Renal cortex interstitium (tissue), 11 donors: Measurements from ENCODE around the gene ZNF90. TPM values are rescaled to one million over a fixed set of nuclear protein-coding genes. Genes with fewer than 3 reads are reported as not detected.
"Not testable (repeated sequence)": the region's sequence is repeated elsewhere in the genome, so short reads cannot be mapped to it uniquely, and the experiment has no call there.

Experiments
- DNase-seq, 11 donors: peaks; one replicate each; pipeline ENCODE4 v3.0.0-alpha.2; 2013; ENCODE audit warnings: low read depth in 9 of 11, low spot score in 4 of 11; ENCODE audit errors: extremely low read depth in 1 of 11
- polyA plus RNA-seq, 3 donors: library from polyadenylated mRNA; unstranded; fragments of 120-200 nt; gene quantifications; one replicate each; pipeline ENCODE4 v1.2.1, GENCODE V29; 2013; ENCODE audit not compliant: insufficient read length in 3 of 3

The ZNF90 gene
- polyA plus RNA-seq, 3 donors = 12.1 to 16.6 (median 15.6) TPM

DNA sequence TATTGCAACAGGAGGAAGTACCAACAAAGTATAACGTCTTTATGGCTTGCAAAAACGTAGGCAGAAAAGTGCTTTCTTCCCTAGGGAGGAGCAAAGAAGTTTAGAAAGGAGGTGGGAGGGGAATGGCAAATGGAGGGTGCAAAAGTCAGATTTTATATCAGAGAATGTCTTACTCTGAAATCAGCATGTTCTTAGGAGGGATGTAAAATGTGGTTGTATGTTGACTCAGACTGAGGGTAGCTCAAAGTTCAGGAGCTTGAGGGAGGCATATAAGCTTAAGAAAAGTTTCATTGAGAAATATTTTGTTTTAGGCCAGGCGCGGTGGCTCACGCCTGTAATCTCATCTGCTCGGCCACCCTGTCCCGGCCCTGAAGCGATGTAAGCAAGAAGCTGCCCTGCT, 1.7 kb downstream of the ZNF90 start:
- DNase-seq = no peak

DNA sequence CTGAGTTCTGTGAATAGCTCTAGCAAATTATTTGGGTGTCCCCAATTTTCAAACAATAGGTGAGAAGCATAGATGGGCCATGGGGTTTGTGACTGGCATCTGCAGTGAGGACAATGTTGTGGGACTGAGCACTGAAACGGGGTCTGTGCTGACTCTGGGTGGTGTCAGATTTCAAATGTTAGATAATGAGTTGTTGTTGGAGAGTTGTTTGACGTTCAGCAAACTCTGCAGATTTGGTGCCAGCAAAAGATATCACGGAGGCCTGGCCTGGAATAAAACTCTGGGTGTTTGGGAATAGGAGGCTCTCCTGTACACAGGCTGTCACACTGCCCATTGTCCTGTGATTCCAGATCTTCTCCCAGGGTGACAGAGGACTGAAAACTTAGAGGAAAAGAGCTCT, 2.9 kb downstream of the ZNF90 start:
- DNase-seq = no peak

DNA sequence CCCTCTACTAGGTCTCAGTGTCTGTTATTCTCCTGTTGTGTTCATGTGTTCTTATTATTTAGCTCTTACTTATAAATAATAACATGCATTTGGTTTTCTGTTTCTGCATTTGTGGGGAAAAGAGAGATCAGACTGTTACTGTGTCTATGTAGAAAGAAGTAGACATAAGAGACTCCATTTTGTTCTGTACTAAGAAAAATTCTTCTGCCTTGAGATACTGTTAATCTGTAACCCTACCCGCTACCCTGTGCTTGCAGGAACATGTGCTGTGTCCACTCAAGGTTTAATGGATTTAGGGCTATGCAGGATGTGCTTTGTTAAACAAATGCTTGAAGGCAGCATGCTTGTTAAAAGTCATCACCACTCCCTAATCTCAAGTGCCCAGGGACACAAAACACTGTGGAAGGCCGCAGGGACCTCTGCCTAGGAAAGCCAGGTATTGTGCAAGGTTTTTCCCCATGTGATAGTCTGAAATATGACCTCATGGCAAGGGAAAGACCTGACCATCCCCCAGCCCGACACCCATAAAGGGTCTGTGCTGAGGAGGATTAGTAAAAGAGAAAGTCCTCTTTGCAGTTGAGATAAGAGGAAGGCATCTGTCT, 4.5 kb downstream of the ZNF90 start:
- DNase-seq = not testable (repeated sequence)

DNA sequence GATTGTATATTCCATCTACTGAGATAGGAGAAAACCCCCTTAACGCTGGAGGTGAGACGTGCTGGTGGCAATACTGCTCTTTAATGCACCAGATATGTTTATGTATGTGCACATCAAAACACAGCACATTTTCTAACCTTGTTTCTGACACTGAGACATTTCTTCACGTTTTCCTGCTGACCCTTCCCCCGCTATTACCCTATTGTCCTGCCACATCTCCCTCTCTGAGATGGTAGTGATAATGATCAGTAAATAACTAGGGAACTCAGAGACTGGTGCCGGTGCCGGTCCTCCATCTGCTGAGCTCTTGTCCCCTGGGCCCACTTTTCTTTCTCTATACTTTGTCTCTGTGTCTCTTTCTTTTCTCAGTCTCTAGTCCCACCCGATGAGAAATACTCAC, 5.1 kb downstream of the ZNF90 start:
- not testable (repeated sequence) for DNase-seq

DNA sequence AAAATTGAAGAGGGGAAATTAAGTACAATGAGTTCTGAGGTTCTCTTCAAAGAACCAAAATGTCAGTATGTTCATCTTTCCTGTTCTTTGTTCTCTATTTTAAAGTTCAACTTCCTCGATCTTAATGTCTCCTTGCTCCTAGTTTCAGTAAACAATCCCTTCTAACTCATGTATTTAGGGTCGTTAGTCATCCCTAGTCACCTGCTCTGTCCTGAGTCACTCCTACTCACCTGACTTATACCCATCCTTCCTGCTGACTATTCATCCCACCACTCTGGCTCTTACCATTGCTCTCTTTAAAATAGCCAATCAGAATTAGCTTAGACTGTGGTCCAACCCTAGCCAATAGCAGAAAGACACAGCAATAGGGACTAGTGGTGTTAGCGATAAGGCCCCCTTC, 24.3 kb downstream of the ZNF90 start:
- DNase-seq = no peak

DNA sequence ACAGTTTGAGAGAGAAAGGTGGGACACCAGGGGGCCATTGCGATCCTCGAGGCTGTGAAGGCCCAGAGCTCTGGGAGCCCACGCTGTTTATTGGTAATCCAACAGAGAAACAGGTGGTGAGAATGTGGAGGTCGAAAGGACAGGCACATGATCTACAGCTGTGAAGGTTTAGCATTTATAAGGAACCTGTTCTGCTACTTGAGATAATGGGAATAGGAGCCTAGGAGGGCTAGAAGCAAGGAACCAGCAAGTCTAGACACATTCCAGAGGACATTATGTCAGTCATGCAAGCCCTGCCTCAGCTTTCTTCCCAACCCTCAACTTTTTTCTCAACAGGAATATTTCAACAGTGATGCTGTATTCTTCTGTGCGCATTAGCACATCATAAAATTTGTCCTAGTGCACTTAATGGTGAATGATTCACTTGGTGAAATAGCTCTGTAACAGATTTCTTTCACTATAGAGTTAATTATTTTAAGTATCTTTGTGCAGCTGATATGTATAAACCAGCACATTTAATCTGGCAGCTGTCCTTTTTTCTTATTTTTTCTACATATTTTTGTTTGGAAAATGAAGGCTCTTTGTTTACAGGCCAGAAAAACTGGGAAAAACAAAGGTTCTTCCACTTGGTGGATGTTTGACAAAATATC, 25.4 kb downstream of the ZNF90 start:
- DNase-seq = no peak

DNA sequence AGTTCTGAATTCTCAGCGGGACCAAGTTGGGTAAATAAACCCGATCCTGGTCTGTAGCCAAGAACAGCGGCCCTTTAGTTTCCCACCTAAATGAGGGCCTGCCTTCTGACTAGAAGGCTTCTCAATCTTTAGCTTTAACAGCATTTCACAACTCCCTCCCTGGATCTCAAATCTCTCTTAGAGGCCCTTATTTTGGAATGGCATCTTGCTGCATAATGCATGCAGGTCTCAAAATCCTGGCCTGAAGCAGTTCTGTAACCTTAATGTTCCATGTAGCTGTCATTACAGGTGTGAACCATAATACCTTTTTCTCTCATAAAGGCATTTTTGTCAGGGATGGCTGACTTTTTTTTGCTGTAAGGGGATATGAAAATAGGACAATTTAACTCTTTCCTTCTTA, 29.5 kb downstream of the ZNF90 start:
- DNase-seq = no peak

DNA sequence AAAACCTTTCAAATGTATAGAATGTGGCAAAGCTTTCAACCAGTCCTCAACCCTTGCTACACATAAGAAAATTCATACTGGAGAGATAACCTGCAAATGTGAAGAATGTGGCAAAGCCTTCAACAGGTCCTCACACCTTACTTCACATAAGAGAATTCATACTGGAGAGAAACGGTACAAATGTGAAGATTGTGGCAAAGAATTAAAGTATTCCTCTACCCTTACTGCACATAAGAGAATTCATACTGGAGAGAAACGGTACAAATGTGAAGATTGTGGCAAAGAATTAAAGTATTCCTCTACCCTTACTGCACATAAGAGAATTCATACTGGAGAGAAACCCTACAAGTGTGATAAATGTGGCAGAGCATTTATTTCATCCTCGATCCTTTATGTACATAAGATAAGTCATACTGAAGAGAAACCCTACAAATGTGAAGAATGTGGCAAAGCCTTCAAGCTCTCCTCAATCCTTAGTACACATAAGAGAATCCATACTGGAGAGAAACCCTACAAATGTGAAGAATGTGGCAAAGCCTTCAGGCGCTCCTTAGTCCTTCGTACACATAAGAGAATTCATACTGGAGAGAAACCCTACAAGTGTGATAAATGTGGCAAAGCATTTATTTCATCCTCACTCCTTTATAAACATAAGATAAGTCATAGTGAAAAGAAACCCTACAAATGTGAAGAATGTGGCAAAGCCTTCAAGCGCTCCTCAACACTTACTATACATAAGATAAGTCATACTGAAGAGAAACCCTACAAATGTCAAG, 40.5 kb downstream of the ZNF90 start:
- DNase-seq = not testable (repeated sequence)

DNA sequence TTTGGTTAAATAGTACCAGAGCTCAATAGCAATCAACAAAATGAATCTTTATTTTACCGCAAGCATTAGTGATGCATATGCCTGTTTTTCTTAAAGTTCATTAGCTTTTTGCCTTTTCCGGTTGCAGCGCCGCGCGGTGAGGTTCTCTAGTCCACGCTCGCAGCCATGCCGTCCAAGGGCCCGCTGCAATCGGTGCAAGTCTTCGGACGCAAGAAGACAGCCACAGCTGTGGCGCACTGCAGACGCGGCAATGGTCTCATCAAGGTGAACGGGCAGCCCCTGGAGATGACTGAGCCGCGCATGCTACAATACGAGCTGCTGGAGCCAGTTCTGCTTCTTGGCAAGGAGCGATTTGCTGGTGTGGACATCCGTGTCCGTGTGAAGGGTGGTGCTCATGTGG, 47.1 kb downstream of the ZNF90 start:
- DNase-seq = no peak

DNA sequence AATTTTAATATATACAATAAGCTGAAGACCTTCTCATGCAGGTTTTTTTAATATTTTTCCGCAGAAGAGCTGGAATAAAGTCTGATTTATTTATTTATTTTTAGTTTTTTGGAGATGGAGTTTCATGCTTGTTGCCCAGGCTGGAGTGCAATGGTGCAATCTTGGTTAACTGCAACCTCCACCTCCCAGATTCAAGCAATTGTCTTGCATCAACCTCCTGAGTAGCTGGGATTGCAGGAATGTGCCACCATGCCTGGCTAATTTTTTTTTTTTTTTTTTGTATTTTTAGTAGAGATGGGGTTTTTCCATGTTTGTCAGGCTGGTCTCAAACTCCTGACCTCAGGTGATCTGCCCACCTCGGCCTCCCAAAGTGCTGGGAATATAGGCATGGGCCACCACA, 55.1 kb downstream of the ZNF90 start:
- DNase-seq = not testable (repeated sequence)

DNA sequence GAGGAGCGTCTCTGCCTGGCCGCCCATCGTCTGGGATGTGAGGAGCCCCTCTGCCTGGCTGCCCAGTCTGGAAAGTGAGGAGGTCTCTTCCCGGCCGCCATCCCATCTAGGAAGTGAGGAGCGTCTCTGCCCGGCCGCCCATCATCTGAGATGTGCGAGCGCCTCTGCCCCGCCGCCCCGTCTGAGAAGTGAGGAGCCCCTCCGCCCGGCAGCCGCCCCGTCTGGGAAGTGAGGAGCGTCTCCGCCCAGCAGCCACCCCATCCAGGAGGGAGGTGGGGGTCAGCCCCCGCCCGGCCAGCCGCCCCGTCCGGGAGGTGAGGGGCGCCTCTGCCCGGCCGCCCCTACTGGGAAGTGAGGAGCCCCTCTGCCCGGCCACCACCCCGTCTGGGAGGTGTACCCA, 59.9 kb downstream of the ZNF90 start:
- not testable (repeated sequence) for DNase-seq

DNA sequence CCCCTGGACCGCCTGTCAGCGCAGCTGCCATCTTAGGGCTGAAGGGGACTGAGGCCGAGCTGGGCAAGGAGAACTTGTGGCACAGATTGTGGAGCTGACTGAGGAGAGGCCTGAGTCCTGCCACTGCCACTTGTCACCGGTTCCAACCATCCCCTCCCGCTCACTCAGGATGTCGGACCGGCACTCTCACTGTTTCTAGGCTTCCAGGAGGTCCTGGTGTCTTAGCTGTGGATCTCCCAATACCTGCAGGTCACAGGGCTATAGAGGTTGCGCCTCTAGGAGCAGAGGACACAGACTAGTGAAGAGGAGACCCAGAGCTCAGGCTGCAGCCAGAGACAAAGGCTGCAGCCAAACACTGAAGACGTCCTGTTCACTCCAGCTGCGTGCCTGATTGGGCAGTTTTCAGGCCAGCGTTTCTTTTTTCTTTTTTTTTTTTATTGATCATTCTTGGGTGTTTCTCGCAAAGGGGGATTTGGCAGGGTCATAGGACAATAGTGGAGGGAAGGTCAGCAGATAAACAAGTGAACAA, 73.9 kb downstream of the ZNF90 start:
- DNase-seq = no peak

DNA sequence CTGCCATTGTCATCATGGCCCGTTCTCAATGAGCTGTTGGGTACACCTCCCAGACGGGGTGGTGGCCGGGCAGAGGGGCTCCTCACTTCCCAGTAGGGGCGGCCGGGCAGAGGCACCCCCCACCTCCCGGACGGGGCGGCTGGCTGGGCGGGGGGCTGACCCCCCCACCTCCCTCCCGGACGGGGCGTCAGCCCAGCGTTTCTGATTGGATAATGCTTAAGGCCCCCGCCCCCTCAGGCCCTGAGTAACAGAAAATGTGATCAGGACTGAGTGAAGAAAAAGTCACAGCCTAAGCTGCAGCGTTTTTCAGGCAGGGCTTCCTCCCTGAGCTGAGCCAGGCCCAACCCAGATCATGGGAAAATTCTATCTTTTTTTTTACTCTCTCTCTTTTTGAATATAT, 74.7 kb downstream of the ZNF90 start:
- not testable (repeated sequence) for DNase-seq

DNA sequence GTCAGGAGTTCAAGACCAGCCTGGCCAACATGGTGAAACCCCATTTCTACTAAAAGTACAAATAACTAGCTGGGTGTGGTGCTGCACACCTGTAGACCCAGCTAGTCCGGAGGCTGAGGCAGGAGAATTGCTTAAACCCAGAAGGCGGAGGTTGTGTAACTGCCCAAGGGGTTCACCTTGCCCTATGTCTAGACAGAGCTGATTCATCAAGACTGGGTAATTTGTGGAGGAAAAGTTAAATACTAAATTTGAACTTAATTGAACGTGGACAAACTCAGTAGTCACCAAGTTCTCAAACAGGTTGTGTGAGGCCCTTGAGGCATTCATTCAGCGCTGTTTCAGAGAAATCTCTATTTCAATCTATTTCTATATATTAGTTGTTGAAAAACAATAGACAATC, 75.5 kb downstream of the ZNF90 start:
- DNase-seq = no peak

DNA sequence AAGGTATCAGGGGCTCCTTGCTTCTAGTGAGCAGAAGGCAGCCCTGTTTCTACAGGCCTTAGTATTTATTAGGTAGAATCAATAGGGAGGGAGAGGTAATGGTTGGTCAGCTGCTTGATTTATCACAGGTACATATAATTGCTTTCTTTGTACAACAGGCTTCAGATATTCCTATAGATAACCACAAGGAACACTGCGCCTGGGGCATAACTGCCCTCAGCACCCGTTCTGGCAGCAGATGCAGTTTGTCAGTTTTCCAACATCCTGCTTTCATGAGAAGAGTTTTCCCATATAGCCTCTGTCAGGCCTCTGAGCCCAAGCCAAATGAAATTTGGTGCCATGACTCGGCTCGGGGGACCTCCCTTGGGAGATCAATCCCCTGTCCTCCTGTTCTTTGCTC, 76.8 kb downstream of the ZNF90 start:
- no peak for DNase-seq

DNA sequence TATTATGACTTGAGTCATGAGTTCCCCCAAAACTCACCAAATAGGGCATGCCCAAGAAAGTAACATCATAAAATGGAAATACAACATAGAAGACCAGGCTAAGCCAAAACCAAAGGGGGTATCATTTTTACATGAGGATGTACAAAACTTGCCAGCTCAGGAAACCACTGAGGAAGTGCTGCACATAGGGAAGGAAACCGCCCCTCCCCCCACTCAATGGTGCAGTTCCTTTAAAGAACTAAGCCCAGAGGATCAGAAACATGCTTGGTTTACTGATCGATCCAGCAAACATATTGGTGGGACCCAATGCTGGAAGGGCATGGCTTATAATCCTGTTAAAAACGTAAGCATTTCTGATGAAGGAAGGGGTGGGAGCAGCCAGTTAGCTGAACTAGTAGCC, 85.0 kb downstream of the ZNF90 start:
- DNase-seq = no peak

DNA sequence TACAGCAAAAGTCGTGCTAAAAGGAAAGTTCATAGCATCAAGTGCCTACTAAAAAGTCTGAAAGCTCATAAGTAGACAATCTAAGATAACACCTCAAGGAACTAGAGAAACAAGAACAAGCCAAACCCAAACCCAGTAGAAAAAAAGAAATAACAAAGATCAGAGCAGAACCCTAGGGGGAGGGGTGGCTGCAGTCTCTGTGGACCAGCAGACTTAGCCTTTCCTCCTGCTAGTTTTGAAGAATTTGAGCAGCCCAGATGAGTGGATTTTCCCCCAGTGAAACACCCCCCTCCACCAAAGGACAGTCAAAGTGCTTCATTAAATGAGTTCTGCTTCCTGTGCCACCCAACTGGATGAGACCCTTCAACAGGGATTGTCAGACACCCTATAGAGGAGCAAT, 86.7 kb downstream of the ZNF90 start:
- DNase-seq = no peak

DNA sequence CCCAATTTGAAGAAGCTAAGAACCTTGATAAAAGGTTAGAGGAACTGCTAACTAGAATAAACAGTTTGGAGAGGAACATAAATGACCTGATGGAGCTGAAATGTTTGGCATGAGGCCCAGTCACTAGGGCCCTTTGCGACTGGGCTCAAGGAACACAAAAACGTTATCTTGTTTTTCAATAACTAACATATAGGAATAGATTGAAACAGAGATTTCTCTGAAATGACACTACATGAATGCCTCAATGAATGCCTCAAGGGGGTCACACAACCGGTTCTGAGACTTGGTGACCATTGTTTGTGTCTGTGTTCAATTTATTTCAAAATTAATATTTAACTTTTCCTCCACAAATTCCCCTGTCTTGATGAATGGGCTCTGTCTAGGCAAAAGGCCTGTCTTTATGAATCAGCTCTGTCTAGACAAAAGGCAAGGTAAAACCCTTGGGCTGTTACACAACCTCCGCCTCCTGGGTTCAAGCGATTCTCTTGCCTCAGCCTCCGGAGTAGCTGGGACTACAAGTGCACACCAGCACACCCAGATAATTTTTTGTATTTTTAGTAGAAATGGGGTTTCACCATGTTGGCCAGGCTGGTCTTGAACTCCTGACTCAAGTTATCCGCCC, 88.3 kb downstream of the ZNF90 start:
- peak in 2 of 11 donors; percentile 13 to 21 for DNase-seq

DNA sequence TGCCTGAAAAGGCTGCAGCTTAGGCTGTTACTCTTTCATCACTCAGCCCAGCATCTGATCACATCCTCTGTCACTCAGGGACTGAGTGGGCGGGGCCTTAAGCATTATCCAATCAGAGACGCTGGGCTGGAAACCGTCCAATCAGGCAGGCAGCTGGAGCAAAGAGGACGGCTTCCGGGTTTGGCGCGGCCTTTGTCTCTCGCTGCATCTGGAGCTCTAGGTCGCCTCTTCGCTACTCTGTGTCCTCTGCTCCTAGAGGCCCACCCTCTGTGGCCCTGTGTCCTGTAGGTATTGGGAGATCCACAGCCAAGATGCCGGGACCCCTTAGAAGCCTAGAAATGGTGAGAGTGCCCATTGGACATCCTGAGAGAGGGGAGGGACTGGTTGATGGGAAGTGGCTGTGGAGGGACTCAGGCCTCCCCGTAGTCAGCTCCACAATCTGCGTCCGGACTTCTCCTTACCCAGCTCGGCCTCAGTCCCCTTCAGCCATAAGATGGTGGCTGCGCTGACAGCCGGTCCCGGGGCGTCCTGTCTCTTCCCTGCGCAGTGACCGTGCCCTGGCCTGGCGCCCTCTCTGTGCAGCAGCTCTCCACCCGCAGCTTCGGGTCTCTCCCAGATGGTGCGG, 89.3 kb downstream of the ZNF90 start, which contains the start of gene ZNF486:
ZNF486 (plus strand) TSS at position 195 of the 625 bp plus-strand sequence; CDS start at position 312, 117 bp downstream.
- peak; percentile 88 to 96 (median 92) for DNase-seq
